Calu3 (cell line): Measurements from ENCODE around the gene CDC42BPB. TPM values are rescaled to one million over a fixed set of nuclear protein-coding genes. Genes with fewer than 3 reads are reported as not detected.

ENCODE experiments used
- BruUV-seq: library from RNA; stranded (reverse); fragments of 400-500 nt; replicated peaks from 2 replicates; lab custom pipeline; 2021; lab: Mats Ljungman, UMichigan
- CTCF ChIA-PET: fragments of 300-600 bp; sonication (Branson Sonifier 250); formaldehyde crosslinking; loops from one replicate; lab custom pipeline; 2022; ENCODE audit warnings: antibody characterized with exemption; lab: Charles Lee
- DNase-seq: peaks from one replicate; pipeline ENCODE4 v3.0.0; 2022
- H3K27ac Mint-ChIP-seq: one replicate; pipeline ENCODE4 v1.8.0; 2022; ENCODE audit warnings: mixed read lengths; ENCODE audit not compliant: unreplicated experiment
- H3K27me3 Mint-ChIP-seq: one replicate; pipeline ENCODE4 v1.8.0; 2022; ENCODE audit warnings: mixed read lengths; ENCODE audit not compliant: unreplicated experiment
- H3K36me3 Mint-ChIP-seq: one replicate; pipeline ENCODE4 v1.8.0; 2022; ENCODE audit warnings: mild to moderate bottlenecking, moderate library complexity, mixed read lengths; ENCODE audit not compliant: insufficient read depth, unreplicated experiment
- H3K4me1 Mint-ChIP-seq: one replicate; pipeline ENCODE4 v1.8.0; 2022; ENCODE audit warnings: mild to moderate bottlenecking, low read depth, mixed read lengths; ENCODE audit not compliant: unreplicated experiment
- H3K4me3 Mint-ChIP-seq: one replicate; pipeline ENCODE4 v1.8.0; 2022; ENCODE audit warnings: mild to moderate bottlenecking, low read depth, moderate library complexity, mixed read lengths; ENCODE audit not compliant: unreplicated experiment
- H3K9me3 Mint-ChIP-seq: one replicate; pipeline ENCODE4 v1.8.0; 2022; ENCODE audit warnings: low read depth, mixed read lengths; ENCODE audit not compliant: unreplicated experiment
- intact Hi-C: fragments of 100-400 bp; cut with micrococcal nuclease; formaldehyde crosslinking; loops from one replicate; pipeline ENCODE4 v1.10.0; 2022; ENCODE audit not compliant: unreplicated experiment
- total RNA-seq: library from RNA; stranded (reverse); gene quantifications from 2 replicates; pipeline ENCODE4 v1.2.3, GENCODE V29; 2022
- TF ChIP-seq, protein P1 (sequence below): fragments of 200-600 bp; IDR thresholded peaks from one replicate; pipeline ENCODE4 v1.8.0; 2022; ENCODE audit warnings: antibody characterized with exemption; ENCODE audit not compliant: unreplicated experiment

Gene CDC42BPB
- total RNA-seq, 1 experiment from 2014 or later, result 98.7 TPM

DNA sequence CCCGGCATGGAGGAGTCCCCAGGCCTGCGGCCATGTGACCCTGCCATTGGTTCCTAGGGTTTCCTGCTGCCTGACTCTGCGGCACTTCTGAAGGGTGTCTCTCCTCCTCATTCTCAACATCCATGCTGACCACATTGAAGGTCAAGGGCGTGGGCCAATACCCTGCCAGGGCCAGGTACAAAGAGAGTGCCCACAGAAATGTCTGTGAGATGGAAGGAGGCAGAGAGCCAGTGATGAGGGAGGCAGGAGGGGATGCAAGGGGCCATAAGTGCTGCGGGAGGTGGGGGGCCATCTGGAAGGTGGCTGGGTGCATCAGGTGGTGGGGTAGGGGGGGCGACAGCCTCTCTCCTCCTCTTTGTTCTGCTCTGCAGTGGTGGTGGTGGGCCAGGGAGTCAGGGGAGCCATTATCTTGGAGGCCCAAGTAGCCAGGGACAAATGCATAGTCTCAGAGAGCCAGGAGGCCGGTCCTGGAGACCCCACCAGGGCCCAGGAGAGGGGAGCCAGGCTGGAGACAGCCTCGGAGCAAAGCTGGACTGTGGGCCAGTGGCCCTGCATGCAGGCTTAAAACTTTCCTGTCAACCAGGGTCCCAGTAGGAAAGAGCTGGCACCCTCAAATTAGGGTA, 13.0 kb upstream of the CDC42BPB start:
- Mint-ChIP-seq H3K36me3 (peaks cover 80% of the 10 kb centered on the region), H3K27ac (peak overlapping the region; percentile 96), H3K4me1 (peaks cover 33% of the 10 kb centered on the region), H3K9me3 (no peaks in the 10 kb centered on the region), H3K27me3 (no peaks in the 10 kb centered on the region), H3K4me3 (peak overlapping the region; percentile 76)
- CTCF ChIA-PET, result no interaction called here
- intact Hi-C loops, result loop anchor here (5.0 kb wide), 1 partner anchor 38 kb away; no protein-coding TSS in a partner anchor
- TF ChIP-seq, protein P1, sequence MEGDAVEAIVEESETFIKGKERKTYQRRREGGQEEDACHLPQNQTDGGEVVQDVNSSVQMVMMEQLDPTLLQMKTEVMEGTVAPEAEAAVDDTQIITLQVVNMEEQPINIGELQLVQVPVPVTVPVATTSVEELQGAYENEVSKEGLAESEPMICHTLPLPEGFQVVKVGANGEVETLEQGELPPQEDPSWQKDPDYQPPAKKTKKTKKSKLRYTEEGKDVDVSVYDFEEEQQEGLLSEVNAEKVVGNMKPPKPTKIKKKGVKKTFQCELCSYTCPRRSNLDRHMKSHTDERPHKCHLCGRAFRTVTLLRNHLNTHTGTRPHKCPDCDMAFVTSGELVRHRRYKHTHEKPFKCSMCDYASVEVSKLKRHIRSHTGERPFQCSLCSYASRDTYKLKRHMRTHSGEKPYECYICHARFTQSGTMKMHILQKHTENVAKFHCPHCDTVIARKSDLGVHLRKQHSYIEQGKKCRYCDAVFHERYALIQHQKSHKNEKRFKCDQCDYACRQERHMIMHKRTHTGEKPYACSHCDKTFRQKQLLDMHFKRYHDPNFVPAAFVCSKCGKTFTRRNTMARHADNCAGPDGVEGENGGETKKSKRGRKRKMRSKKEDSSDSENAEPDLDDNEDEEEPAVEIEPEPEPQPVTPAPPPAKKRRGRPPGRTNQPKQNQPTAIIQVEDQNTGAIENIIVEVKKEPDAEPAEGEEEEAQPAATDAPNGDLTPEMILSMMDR, result no peak
- no peak for DNase-seq
- no TSS peak for BruUV-seq

DNA sequence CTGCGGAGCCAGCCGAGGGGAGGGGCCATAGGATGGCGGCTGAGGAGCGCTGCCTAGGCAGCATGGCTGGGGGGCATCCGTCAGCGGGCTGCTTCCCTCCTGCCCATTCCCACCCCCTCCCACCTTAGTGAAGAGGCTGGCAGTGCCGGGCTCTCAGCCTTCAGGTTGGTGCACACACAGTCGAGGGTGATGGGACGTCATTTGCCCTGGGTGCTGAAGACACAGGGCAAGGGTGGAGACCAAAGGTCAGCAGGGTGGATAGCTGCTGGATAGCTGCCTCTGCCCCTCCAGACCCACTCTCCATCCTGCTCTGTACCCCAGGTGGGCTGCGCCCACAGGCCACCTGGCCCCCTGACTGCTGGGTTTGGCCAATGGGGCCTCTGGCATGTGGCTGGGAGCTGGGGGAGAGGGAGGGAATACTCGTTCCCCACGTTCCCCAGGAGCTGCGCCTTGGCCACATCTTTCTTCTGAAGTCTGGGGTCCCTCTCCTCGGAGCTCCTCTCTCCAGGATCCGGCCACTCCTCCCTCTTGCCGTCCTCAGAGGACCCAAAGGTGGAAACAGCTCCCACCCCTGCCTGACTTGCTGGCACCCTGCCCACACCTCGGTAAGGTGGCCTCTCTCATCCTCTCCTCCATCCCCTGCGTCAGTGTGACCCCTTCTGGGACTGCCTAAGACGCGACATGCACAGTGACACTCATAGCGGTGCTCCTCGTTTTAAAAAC, 11.2 kb upstream of the CDC42BPB start:
- H3K36me3 Mint-ChIP-seq, result peaks cover 84% of the 10 kb centered on the region
- no peaks in the 10 kb centered on the region for H3K27me3 Mint-ChIP-seq
- no peak for DNase-seq
- TF ChIP-seq, protein P1, result no peak
- no peak overlapping the region for H3K4me3 Mint-ChIP-seq
- intact Hi-C loops, result no loop called here
- CTCF ChIA-PET, result interaction anchor here (1.1 kb wide), 1 partner anchor 11 kb away, joined by 3 read pairs; the partner anchor contains the start of gene CDC42BPB
- BruUV-seq, result no TSS peak
- no peaks in the 10 kb centered on the region for H3K9me3 Mint-ChIP-seq
- H3K27ac Mint-ChIP-seq, result peak overlapping the region; percentile 93
- peaks cover 29% of the 10 kb centered on the region for H3K4me1 Mint-ChIP-seq

- Mint-ChIP-seq H3K4me1 (peaks cover 32% of the 10 kb centered on the region), H3K27me3 (no peaks in the 10 kb centered on the region), H3K36me3 (peaks cover 74% of the 10 kb centered on the region), H3K4me3 (peak overlapping the region; percentile 49), H3K27ac (peak overlapping the region; percentile 93), H3K9me3 (no peaks in the 10 kb centered on the region)
- peak; percentile 46 for DNase-seq
- BruUV-seq, result no TSS peak
- CTCF ChIA-PET, result interaction anchor here (0.6 to 1.1 kb wide), 8 partner anchors 10 to 996 kb away, joined by 3 to 7 read pairs (median 4); partner anchors contain the start of gene CDC42BPB
- intact Hi-C loops, result no loop called here
- TF ChIP-seq, protein P1, result no peak
Observed at GRCh38 chr14:103067231-103067954, 10.0 kb upstream of the CDC42BPB start.

DNA sequence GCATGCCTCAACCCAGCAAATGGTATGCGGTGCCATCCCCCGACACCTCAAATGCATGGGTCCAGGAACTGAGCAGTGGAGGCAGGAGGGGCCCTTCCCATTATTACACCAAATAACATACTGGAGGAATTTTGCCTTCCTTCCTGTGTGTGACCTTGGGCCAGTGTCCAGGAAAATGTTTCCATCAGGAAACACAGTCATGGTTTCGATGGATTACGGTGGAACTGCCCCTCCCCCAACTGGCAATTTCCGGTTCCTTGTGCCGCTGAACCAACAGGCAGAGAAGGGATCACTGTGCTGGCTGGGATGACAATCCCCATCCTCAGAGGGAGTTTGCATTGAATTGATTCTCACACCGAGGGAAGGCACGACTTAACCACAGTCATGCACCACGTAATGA, 9.1 kb upstream of the CDC42BPB start:
- intact Hi-C loops, result no loop called here
- H3K4me1 Mint-ChIP-seq, result peaks cover 39% of the 10 kb centered on the region
- CTCF ChIA-PET, result interaction anchor here (0.7 kb wide), 1 partner anchor 8 kb away, joined by 3 read pairs; no protein-coding TSS in a partner anchor
- no TSS peak for BruUV-seq
- H3K27ac Mint-ChIP-seq, result no peak overlapping the region
- TF ChIP-seq, protein P1, result no peak
- H3K36me3 Mint-ChIP-seq, result peaks cover 64% of the 10 kb centered on the region
- H3K27me3 Mint-ChIP-seq, result no peaks in the 10 kb centered on the region
- H3K9me3 Mint-ChIP-seq, result no peaks in the 10 kb centered on the region
- no peak overlapping the region for H3K4me3 Mint-ChIP-seq
- DNase-seq, result no peak
